Stimulated activated memory B cell treated with anti-CD40 and anti-IgM and Interleukin-4, amounts not matched to agents 10 μg/mL and 1 μg/mL and 100 μg/mL, for 72 hours (primary cell): ENCODE results near the gene ZNF672.

Experiments
- ATAC-seq: fragments of 150-1000 bp; cut with Tn5 transposase; 2 replicates; pipeline ENCODE4 v1.10.0; 2021
- H3K27ac Mint-ChIP-seq: one replicate; pipeline ENCODE4 v1.8.0; 2022; ENCODE audit warnings: mild to moderate bottlenecking, mixed read lengths
- H3K27me3 Mint-ChIP-seq: one replicate; pipeline ENCODE4 v1.8.0; 2022; ENCODE audit warnings: mixed read lengths
- H3K36me3 Mint-ChIP-seq: one replicate; pipeline ENCODE4 v1.8.0; 2022; ENCODE audit warnings: mixed read lengths
- H3K4me1 Mint-ChIP-seq: one replicate; pipeline ENCODE4 v1.8.0; 2022; ENCODE audit warnings: mixed read lengths
- H3K4me3 Mint-ChIP-seq: one replicate; pipeline ENCODE4 v1.8.0; 2022; ENCODE audit warnings: mild to moderate bottlenecking, moderate library complexity, mixed read lengths
- H3K9me3 Mint-ChIP-seq: one replicate; pipeline ENCODE4 v1.8.0; 2022; ENCODE audit warnings: mixed read lengths

The ZNF672 gene

DNA sequence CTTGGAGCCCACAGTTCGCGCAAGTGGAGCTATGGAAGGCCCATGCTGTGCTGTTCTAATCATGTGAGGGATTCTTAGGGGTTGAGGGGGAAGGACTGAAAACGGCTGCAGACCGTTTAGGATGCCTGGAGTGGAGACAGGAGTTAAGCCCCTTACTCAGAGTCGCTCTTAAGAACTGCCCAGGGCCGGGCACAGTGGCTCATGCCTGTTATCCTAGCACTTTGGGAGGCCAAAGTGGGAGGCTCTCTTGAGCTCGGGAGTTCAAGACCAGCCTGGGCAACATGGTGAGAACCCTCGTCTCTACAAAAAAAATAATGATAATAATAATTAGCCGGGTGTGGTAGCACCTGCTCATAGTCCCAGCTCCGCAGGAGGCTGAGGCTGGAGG is 1.1 kb downstream of the ZNF672 start:
- Mint-ChIP-seq H3K27me3 (no peaks in the 10 kb centered on the region), H3K9me3 (no peaks in the 10 kb centered on the region), H3K36me3 (peaks cover 5% of the 10 kb centered on the region), H3K27ac (no peak overlapping the region), H3K4me1 (peaks cover 33% of the 10 kb centered on the region), H3K4me3 (no peak overlapping the region)
- ATAC-seq, result no peak

DNA sequence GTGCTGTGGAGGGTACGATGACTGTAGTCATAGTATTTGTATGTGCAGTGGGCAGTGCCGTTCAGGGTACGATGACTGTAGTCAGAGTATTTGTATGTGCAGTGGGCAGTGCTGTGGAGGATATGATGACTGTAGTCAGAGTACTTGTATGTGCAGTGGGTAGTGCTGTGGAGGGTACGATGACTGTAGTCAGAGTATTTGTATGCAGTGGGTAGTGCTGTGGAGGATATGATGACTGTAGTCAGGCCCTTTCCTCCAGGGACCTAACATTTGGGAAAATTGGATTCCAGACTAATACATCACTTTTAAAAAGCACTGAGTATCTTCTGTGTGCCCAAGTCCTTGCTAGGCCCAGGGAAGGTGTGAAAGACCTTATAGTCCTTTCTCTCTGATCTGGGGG is 2.9 kb downstream of the ZNF672 start:
- ATAC-seq, result no peak
- H3K27me3 Mint-ChIP-seq, result no peaks in the 10 kb centered on the region
- peaks cover 20% of the 10 kb centered on the region for H3K36me3 Mint-ChIP-seq
- H3K4me3 Mint-ChIP-seq, result no peak overlapping the region
- H3K27ac Mint-ChIP-seq, result no peak overlapping the region
- H3K9me3 Mint-ChIP-seq, result no peaks in the 10 kb centered on the region
- H3K4me1 Mint-ChIP-seq, result peaks cover 33% of the 10 kb centered on the region

DNA sequence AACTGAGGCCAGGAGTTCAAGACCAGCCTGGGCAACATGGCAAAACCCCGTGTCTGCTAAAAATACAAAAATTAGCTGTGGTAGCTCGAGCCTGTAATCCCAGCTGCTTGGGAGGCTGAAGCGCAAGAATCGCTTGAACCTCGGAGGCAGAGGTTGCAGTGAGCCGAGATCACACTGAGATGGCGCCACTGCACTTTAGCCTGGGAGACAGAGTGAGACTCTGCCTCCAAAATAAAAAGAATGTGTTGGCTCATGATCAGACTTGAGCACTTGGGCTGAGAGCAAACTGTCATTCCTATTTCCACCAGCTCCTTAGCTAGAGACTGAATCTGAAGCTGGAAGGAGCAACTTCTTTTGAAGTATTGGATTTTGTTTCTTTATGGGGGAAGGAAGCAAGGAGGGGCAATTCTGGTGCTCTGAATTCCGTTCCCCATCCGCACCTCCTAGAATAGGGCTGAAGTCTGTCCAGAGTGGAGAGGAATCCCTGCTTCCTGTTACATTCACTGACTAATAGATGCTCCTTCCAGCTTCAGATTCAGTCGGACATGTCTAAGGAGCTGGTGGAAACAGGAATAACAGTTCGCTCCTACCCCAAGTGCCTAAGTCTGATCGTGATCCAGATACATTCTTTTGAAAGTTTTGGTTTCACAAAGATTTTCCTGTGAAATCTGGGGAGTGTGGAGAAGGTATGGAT is 3.8 kb downstream of the ZNF672 start:
- no peak for ATAC-seq
- Mint-ChIP-seq H3K4me1 (peaks cover 33% of the 10 kb centered on the region), H3K4me3 (no peak overlapping the region), H3K27me3 (no peaks in the 10 kb centered on the region), H3K36me3 (peaks cover 26% of the 10 kb centered on the region), H3K9me3 (no peaks in the 10 kb centered on the region), H3K27ac (peak overlapping the region; percentile 70)

DNA sequence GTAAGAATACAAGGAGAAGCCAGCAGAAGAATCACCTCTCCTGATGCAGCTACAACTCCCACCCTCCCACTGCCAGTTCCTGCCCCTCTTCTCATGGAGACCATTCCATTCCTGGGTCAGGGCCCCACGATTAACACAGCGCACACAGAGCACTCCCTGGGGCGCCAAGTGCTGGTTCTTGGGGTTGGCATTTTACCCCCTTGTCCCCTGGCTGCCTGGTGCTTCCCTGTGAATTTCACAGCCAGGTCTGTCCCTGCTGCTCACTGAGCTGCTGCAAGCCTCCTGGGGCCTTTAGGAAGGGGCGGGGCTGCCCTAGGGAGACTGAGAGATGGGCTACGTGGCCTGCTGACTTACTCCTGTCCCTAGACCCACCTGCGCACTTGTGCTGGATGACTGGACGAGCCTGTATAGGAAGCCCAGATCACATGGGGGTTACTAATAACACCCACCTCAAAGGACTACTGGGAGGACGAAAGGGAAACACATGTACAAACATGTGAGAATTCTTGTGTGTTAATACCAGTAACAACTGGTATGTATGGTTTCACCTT is 4.8 kb downstream of the ZNF672 start:
- peaks cover 30% of the 10 kb centered on the region for H3K36me3 Mint-ChIP-seq
- H3K4me1 Mint-ChIP-seq, result peaks cover 33% of the 10 kb centered on the region
- H3K27ac Mint-ChIP-seq, result peak overlapping the region; percentile 70
- H3K4me3 Mint-ChIP-seq, result no peak overlapping the region
- no peaks in the 10 kb centered on the region for H3K9me3 Mint-ChIP-seq
- H3K27me3 Mint-ChIP-seq, result no peaks in the 10 kb centered on the region
- no peak for ATAC-seq

DNA sequence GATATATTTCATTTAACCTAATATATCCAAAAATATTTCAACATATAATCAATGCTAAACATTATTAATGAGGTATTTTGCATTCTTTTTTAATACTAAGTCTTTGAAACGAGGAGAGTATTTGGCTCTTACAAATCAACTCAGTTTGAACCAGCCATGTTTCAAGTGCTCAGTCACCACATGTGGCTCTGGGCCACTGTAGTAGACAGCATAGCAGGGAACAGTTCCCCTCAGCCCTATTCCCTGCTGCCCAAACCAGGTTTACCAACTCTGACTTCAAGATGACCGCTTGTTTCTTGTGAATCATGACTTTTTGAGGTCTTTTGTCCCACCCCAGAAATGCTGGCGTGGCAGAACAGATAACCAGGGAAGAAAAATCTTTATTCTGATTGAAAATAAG is 5.7 kb downstream of the ZNF672 start:
- H3K27ac Mint-ChIP-seq, result no peak overlapping the region
- no peak overlapping the region for H3K4me3 Mint-ChIP-seq
- H3K36me3 Mint-ChIP-seq, result peaks cover 35% of the 10 kb centered on the region
- no peak for ATAC-seq
- no peaks in the 10 kb centered on the region for H3K27me3 Mint-ChIP-seq
- H3K9me3 Mint-ChIP-seq, result no peaks in the 10 kb centered on the region
- peaks cover 33% of the 10 kb centered on the region for H3K4me1 Mint-ChIP-seq

DNA sequence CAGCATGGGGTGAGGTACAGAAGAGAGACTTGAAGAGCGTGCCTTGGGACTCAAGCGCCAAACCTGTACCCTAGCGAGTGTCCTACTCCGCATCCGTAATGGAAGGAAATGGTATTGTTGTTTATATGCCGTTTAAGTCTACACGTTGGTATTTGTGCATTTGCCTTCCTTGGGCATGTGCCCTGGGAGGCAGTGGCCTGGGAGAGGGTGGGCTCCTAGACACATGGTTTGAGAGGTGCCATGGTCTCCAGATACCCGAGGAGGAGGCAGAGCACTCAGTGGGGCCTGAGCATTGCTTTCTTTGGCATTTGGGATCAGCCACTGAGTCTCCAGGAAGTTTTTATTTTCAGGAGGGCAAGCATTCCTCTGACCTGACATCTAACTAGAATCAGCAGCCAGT is 6.5 kb downstream of the ZNF672 start:
- Mint-ChIP-seq H3K4me1 (peaks cover 25% of the 10 kb centered on the region), H3K4me3 (no peak overlapping the region), H3K9me3 (no peaks in the 10 kb centered on the region), H3K27me3 (no peaks in the 10 kb centered on the region), H3K36me3 (peaks cover 40% of the 10 kb centered on the region), H3K27ac (no peak overlapping the region)
- ATAC-seq, result no peak

DNA sequence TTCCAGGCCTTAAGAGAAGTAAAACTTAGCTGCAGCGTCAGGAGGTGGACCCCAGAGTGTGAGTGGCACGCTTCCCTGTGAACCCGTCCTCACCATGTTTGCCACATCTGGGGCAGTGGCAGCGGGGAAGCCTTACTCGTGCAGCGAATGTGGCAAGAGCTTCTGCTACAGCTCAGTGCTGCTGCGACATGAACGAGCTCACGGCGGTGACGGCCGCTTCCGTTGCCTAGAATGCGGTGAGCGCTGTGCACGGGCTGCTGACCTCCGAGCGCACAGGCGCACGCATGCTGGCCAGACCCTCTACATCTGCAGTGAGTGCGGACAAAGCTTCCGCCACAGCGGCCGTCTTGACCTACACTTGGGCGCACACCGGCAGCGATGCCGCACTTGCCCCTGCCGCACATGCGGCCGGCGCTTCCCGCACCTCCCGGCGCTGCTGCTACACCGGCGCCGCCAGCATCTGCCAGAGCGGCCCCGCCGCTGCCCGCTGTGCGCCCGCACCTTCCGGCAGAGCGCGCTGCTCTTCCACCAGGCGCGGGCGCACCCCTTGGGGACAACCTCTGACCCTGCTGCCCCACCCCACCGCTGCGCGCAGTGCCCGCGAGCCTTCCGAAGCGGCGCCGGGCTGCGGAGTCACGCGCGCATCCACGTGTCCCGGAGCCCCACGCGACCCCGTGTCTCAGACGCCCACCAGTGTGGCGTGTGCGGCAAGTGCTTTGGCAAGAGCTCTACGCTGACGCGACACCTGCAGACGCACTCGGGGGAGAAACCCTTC is 9.3 kb downstream of the ZNF672 start:
- Mint-ChIP-seq H3K27me3 (no peaks in the 10 kb centered on the region), H3K9me3 (no peaks in the 10 kb centered on the region), H3K27ac (no peak overlapping the region), H3K4me3 (no peak overlapping the region), H3K36me3 (peaks cover 36% of the 10 kb centered on the region), H3K4me1 (peaks cover 2% of the 10 kb centered on the region)
- peak; percentile 35 for ATAC-seq

DNA sequence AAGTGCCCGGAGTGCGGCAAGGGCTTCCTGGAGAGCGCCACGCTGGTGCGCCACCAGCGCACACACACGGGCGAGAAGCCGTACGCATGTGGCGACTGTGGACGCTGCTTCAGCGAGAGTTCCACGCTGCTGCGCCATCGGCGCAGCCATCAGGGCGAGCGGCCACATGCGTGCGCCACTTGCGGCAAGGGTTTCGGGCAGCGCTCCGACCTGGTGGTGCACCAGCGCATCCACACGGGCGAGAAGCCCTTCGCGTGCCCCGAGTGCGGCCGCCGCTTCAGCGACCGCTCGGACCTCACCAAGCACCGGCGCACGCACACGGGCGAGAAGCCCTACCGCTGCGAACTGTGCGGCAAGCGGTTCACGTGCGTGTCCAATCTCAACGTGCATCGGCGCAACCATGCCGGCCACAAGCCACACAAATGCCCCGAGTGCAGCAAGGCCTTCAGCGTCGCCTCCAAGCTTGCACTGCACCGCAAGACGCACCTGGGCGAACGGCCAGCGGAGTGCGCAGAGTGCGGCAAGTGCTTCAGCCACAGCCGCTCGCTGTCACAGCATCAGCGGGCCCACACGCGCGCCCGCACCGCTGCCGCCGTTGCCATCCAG is 10.0 kb downstream of the ZNF672 start:
- ATAC-seq, result no peak
- Mint-ChIP-seq H3K4me3 (no peak overlapping the region), H3K4me1 (no peaks in the 10 kb centered on the region), H3K27me3 (no peaks in the 10 kb centered on the region), H3K36me3 (peaks cover 36% of the 10 kb centered on the region), H3K9me3 (no peaks in the 10 kb centered on the region), H3K27ac (no peak overlapping the region)

DNA sequence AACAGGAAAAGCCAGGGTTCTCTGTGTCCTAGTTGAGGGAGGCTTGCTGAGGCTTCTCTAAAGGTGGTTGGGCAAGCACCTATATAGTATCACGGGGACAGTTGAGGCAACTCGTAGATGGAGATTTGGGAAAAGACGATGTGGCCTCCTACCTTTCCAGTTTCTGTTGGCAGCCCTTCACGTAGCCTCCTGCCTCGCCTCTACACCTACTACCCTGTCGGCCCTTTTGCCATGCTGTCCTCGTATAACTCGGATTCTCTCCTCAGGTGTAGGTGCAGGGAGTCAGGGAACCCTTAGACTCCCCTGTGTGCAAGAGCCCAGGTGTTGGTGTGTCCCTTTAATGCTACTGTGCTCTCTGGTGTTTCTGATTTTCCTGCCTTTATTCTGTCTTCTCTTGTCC is 10.6 kb downstream of the ZNF672 start:
- H3K9me3 Mint-ChIP-seq, result no peaks in the 10 kb centered on the region
- peaks cover 36% of the 10 kb centered on the region for H3K36me3 Mint-ChIP-seq
- no peak overlapping the region for H3K27ac Mint-ChIP-seq
- H3K4me3 Mint-ChIP-seq, result no peak overlapping the region
- no peaks in the 10 kb centered on the region for H3K4me1 Mint-ChIP-seq
- no peaks in the 10 kb centered on the region for H3K27me3 Mint-ChIP-seq
- ATAC-seq, result no peak

DNA sequence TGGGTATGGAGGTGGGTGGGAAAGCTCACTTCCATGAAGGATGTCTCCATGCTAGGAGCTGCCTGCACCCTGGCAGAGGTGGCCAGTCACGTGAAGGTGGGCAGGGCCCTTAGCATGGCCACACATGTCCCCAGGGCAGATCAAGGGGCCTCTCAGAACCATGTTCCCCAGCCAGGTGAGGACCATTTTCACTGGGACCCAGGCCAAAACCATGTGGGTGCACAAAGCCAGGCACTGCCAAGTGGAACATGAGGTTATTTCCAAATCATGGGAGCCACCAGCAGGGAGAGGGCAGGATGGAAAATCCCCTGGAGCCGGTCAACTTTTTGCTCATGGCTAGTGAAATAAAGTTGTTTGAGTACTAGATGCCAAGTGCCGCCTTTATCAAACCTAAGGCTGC is 11.1 kb downstream of the ZNF672 start:
- ATAC-seq, result no peak
- no peak overlapping the region for H3K27ac Mint-ChIP-seq
- no peaks in the 10 kb centered on the region for H3K4me1 Mint-ChIP-seq
- peaks cover 35% of the 10 kb centered on the region for H3K36me3 Mint-ChIP-seq
- no peaks in the 10 kb centered on the region for H3K9me3 Mint-ChIP-seq
- H3K4me3 Mint-ChIP-seq, result no peak overlapping the region
- H3K27me3 Mint-ChIP-seq, result no peaks in the 10 kb centered on the region

DNA sequence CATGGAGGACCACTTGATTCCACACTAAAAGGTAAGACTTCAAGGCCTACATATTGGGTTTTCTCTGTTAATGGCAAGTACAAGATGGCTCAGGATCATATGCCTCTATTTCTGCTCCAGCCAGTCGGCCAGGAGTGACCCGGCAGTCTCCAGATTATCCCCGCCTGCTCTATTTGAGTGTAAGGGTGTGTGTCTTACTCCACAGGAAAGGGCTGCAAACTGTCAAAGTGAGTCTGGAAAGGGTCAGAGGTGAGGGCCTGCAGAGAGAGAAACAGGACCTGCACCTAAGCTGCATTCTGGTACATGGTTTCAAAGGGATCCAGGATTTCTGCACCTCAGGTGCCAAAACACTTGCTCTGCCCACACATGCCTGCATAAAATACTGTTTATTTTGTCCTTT is 11.6 kb downstream of the ZNF672 start:
- Mint-ChIP-seq H3K36me3 (peaks cover 30% of the 10 kb centered on the region), H3K27me3 (no peaks in the 10 kb centered on the region), H3K4me3 (no peak overlapping the region), H3K9me3 (no peaks in the 10 kb centered on the region), H3K4me1 (no peaks in the 10 kb centered on the region), H3K27ac (no peak overlapping the region)
- no peak for ATAC-seq

DNA sequence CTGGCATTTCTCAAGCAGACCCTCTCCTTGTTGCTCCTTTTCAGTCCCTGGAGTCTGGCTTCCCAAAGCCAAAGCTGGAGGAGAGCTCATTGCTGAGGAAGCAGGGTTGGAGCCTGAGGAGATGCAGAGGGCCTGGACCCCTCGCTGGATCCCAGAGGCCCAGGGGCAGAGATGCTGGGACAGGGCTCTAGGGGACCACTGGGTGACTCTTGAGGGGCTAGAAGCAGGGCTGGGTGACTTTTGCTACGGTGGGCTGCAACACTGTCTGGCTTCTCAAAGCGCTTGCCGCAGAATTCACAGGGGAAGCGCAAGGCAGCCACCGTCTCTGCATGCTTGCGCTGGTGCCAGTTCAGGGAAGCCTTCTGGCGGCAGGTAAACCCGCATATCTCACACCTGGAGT is 12.1 kb downstream of the ZNF672 start:
- Mint-ChIP-seq H3K4me3 (no peak overlapping the region), H3K27me3 (no peaks in the 10 kb centered on the region), H3K9me3 (no peaks in the 10 kb centered on the region), H3K27ac (no peak overlapping the region), H3K4me1 (no peaks in the 10 kb centered on the region), H3K36me3 (peaks cover 28% of the 10 kb centered on the region)
- ATAC-seq, result no peak

DNA sequence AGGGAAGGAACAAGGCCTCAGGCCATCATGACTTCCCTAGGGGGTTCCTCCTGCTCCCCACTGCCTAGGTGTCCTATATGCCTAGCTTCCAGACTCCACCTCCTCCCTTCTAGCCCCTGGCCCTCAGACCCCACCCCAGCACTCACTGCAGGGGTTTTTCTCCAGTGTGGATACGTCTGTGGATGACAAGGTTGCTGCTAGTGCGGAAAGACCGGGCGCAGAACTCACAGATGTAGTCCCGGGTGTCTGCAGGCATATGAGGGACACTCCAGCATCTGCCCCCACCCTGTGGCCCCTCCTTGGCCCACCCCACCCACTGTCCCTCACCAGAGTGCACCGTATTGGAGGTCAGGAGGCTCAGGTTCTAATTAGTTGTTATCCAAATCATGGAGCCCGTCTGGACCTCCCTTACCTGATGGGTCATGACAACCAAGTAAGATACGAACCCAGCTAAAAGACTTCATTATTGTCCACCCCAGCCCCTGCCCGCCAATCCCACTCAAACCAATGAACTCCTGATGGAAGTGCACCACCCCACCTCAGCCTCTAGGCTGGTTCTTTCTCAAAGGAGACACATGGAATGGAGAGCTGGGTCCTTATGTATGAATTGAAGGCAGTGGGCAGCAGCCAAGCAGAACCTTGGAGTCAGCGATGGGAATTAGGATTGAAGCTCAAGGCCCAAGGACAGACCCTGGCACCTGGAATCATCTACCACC is 12.7 kb downstream of the ZNF672 start:
- H3K36me3 Mint-ChIP-seq, result peaks cover 23% of the 10 kb centered on the region
- no peak overlapping the region for H3K27ac Mint-ChIP-seq
- no peaks in the 10 kb centered on the region for H3K4me1 Mint-ChIP-seq
- no peaks in the 10 kb centered on the region for H3K27me3 Mint-ChIP-seq
- no peak for ATAC-seq
- no peaks in the 10 kb centered on the region for H3K9me3 Mint-ChIP-seq
- H3K4me3 Mint-ChIP-seq, result no peak overlapping the region

DNA sequence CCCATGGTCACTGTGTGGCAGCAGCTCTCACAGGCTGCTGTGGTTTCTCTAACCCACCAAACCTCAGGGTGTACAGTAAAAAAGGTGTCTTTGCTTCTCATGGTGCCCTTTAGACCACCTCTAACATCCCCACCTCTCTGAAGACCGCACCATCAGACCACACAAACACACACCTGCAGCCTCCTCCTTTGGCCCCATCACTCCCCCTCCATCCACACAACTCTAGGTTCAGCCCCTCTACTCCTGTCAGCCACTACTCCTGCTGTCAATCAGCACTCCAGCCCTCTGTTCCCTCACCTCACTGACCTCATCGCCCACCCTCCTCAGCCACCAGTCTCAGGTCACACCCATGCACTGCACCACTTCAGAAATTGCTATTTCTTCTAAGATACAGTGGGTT is 13.4 kb downstream of the ZNF672 start:
- no peak overlapping the region for H3K27ac Mint-ChIP-seq
- no peaks in the 10 kb centered on the region for H3K27me3 Mint-ChIP-seq
- peaks cover 5% of the 10 kb centered on the region for H3K4me1 Mint-ChIP-seq
- ATAC-seq, result no peak
- H3K9me3 Mint-ChIP-seq, result no peaks in the 10 kb centered on the region
- H3K36me3 Mint-ChIP-seq, result peaks cover 25% of the 10 kb centered on the region
- no peak overlapping the region for H3K4me3 Mint-ChIP-seq
